ENCODE results near the gene RNF180.

DNA sequence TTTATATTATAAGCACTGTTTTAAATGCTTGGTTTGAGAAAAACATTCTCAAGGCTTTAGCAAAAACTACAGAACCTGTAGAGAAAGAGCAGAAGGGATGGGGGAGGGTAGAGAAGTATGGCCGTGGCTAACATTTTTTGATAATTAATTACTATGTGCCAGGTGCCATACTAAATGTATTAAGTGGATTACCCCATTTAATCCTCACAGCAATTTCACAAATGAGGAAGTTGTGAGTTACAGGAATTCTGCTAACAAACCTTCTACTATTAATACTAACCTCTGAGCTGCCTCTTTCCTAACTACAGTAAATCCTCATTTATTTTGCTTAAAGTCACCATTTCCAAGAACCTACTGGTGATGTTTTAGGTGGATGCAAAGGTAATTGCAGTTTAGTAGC, 157.9 kb downstream of the RNF180 start:
- TF ChIP-seq, protein P1, sequence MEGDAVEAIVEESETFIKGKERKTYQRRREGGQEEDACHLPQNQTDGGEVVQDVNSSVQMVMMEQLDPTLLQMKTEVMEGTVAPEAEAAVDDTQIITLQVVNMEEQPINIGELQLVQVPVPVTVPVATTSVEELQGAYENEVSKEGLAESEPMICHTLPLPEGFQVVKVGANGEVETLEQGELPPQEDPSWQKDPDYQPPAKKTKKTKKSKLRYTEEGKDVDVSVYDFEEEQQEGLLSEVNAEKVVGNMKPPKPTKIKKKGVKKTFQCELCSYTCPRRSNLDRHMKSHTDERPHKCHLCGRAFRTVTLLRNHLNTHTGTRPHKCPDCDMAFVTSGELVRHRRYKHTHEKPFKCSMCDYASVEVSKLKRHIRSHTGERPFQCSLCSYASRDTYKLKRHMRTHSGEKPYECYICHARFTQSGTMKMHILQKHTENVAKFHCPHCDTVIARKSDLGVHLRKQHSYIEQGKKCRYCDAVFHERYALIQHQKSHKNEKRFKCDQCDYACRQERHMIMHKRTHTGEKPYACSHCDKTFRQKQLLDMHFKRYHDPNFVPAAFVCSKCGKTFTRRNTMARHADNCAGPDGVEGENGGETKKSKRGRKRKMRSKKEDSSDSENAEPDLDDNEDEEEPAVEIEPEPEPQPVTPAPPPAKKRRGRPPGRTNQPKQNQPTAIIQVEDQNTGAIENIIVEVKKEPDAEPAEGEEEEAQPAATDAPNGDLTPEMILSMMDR (conservative IDR thresholded peaks at IDR 0.05; ENCODE audit: low read length) = no peak
- no peak for TF ChIP-seq EZH2phosphoT487 (IDR thresholded peaks at IDR 0.05; ENCODE audit: borderline replicate concordance)

All from Loucy (cell line).